H1 (cell line): Measurements from ENCODE around the gene MAPT.

Experiments used
- ATF2 ChIP-seq: IDR thresholded peaks from 2 replicates; pipeline ENCODE4 v1.6.1; 2012; ENCODE audit warnings: low read length, inconsistent platforms
- KDM5A ChIP-seq: fragments of 200-600 bp; IDR thresholded peaks from 2 replicates; pipeline ENCODE4 v1.7.1; 2012; ENCODE audit warnings: mild to moderate bottlenecking, low read length, inconsistent platforms, mixed read lengths
- SIN3A ChIP-seq, 2 experiments: IDR thresholded peaks in 1 of 2; conservative IDR thresholded peaks in 1 of 2; 2 replicates each; pipeline ENCODE4 v1.6.1; 2011 to 2012; ENCODE audit warnings: low read length in 2 of 2, improper control_type of control experiment in 1 of 2, low read depth in 1 of 2, mild to moderate bottlenecking in 1 of 2
- TAF1 ChIP-seq: IDR thresholded peaks from 2 replicates; pipeline ENCODE4 v1.6.1; 2011; ENCODE audit warnings: mild to moderate bottlenecking, low read depth, low read length
- TF ChIP-seq, protein P1 (sequence below), 3 experiments: IDR thresholded peaks; 1 replicate in 2 of 3; 2 replicates in 1 of 3; pipeline versions ENCODE4 v1.5.1 to v1.6.1; 2011; ENCODE audit warnings: low read length in 3 of 3, mild to moderate bottlenecking in 3 of 3, inconsistent platforms in 2 of 3, low read depth in 1 of 3, moderate library complexity in 1 of 3; ENCODE audit not compliant: insufficient read depth in 1 of 3; ENCODE audit errors: control extremely low read depth in 1 of 3

- no peak for TF ChIP-seq SIN3A (conservative IDR thresholded peaks at IDR 0.05 in 1 of 2, IDR thresholded peaks at IDR 0.05 in 1 of 2; ENCODE audit: low read depth in 1 of 2, low read length in 2 of 2)
- TF ChIP-seq, protein P1, sequence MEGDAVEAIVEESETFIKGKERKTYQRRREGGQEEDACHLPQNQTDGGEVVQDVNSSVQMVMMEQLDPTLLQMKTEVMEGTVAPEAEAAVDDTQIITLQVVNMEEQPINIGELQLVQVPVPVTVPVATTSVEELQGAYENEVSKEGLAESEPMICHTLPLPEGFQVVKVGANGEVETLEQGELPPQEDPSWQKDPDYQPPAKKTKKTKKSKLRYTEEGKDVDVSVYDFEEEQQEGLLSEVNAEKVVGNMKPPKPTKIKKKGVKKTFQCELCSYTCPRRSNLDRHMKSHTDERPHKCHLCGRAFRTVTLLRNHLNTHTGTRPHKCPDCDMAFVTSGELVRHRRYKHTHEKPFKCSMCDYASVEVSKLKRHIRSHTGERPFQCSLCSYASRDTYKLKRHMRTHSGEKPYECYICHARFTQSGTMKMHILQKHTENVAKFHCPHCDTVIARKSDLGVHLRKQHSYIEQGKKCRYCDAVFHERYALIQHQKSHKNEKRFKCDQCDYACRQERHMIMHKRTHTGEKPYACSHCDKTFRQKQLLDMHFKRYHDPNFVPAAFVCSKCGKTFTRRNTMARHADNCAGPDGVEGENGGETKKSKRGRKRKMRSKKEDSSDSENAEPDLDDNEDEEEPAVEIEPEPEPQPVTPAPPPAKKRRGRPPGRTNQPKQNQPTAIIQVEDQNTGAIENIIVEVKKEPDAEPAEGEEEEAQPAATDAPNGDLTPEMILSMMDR (IDR thresholded peaks at IDR 0.05; ENCODE audit: control extremely low read depth in 1 of 3, insufficient read depth in 1 of 3, low read depth in 1 of 3, low read length in 3 of 3) = no peak
- TF ChIP-seq KDM5A = no peak
- no peak for TF ChIP-seq ATF2
- TF ChIP-seq TAF1 = no peak
Measured at GRCh38 chr17:46072998-46073397, 178.6 kb downstream of the MAPT start.
